K562 (cell line): ENCODE data around the gene MATCAP1. TPM values are rescaled to one million over a fixed set of nuclear protein-coding genes. Genes with fewer than 3 reads are reported as not detected.

Source experiments
- ATAC-seq: fragments of 200-7000 bp; cut with Tn5 transposase; 3 replicates; pipeline ENCODE4 v1.9.1; 2020; ENCODE audit warnings: moderate library complexity
- BruUV-seq: library from RNA; stranded (reverse); fragments of 400-500 nt; replicated peaks from 2 replicates; lab custom pipeline; 2021; lab: Mats Ljungman, UMichigan
- CTCF ChIA-PET: fragments of 300-600 bp; formaldehyde crosslinking; extraction: SDS; loops from one replicate; lab custom pipeline; 2021; ENCODE audit warnings: low intra/inter-chr PET ratio; lab: Yijun Ruan, JAX
- POLR2A ChIA-PET: fragments of 300-600, 350-650 bp; sonication (Branson Sonifier 250); formaldehyde crosslinking; extraction: SDS; loops from one replicate; lab custom pipeline; 2021; ENCODE audit warnings: antibody characterized with exemption, inconsistent platforms; lab: Yijun Ruan, JAX
- DNase-seq, 4 experiments: peaks; one replicate each; pipeline versions ENCODE4 v3.0.0 to v3.0.0-alpha.2; 2011 to 2018; ENCODE audit warnings: low spot score in 3 of 4, mixed read lengths in 3 of 4; ENCODE audit errors: extremely low read depth in 1 of 4
- FAIRE-seq: peaks from 2 replicates; lab custom pipeline; 2011; peaks lifted over from hg19 to GRCh38; lab: Jason Lieb, UNC
- H2AFZ ChIP-seq: 2 replicates; pipeline ENCODE4 v1.6.0; 2011; ENCODE audit warnings: low read depth, low read length, control low read depth, inconsistent platforms
- H3K27ac ChIP-seq: fragments of 200-600 bp; 3 replicates; pipeline ENCODE4 v1.8.0; 2011; ENCODE audit warnings: low read depth, mild to moderate bottlenecking, control low read depth, inconsistent platforms, low read length, moderate library complexity, mixed read lengths; ENCODE audit errors: extremely low read depth
- H3K27me3 ChIP-seq, 2 experiments: fragments of 300-600 bp in 1 of 2; 2 replicates in 1 of 2; 3 replicates in 1 of 2; pipeline versions ENCODE4 v1.6.0 to v1.8.0; 2011; ENCODE audit warnings: inconsistent platforms in 2 of 2, low read length in 2 of 2, mild to moderate bottlenecking in 1 of 2, mixed read lengths in 1 of 2, moderate library complexity in 1 of 2; ENCODE audit not compliant: control insufficient read depth in 2 of 2, insufficient read depth in 2 of 2
- H3K36me3 ChIP-seq: fragments of 300-600 bp; 3 replicates; pipeline ENCODE4 v1.8.0; 2011; ENCODE audit warnings: mild to moderate bottlenecking, low read length, inconsistent platforms; ENCODE audit not compliant: control insufficient read depth, insufficient read depth
- H3K4me1 ChIP-seq, 2 experiments: fragments of 200-600 bp in 1 of 2; replicated peaks in 1 of 2; 2 replicates in 1 of 2; 3 replicates in 1 of 2; pipeline versions ENCODE4 v1.5.1 to v1.8.0; 2011; ENCODE audit warnings: inconsistent platforms in 2 of 2, low read length in 2 of 2, mild to moderate bottlenecking in 1 of 2, mixed read lengths in 1 of 2, moderate library complexity in 1 of 2; ENCODE audit not compliant: control insufficient read depth in 2 of 2, insufficient read depth in 2 of 2
- H3K4me2 ChIP-seq: 2 replicates; pipeline ENCODE4 v1.6.1; 2011; ENCODE audit warnings: low read length, control low read depth, inconsistent platforms, mixed read lengths; ENCODE audit not compliant: insufficient read depth
- H3K4me3 ChIP-seq: fragments of 200-600 bp; sonication (generic), shearing (Covaris generic); 2 replicates; pipeline ENCODE4 v1.5.1; 2016; ENCODE audit warnings: control low read depth, inconsistent platforms
- H3K79me2 ChIP-seq: fragments of 200-600 bp; 3 replicates; pipeline ENCODE4 v1.8.0; 2011; ENCODE audit warnings: low read length, inconsistent platforms; ENCODE audit not compliant: control insufficient read depth, insufficient read depth
- H3K9ac ChIP-seq, 2 experiments: 2 replicates each; pipeline versions ENCODE4 v1.6.0 to v1.6.1; 2011; ENCODE audit warnings: low read depth in 2 of 2, low read length in 2 of 2, control low read depth in 1 of 2, inconsistent platforms in 1 of 2, mild to moderate bottlenecking in 1 of 2, mixed read lengths in 1 of 2; ENCODE audit not compliant: insufficient read depth in 1 of 2
- H3K9me1 ChIP-seq: one replicate; pipeline ENCODE4 v1.6.0; 2011; ENCODE audit warnings: inconsistent platforms, mild to moderate bottlenecking, low read length, moderate library complexity; ENCODE audit not compliant: control insufficient read depth, insufficient read depth
- H3K9me3 ChIP-seq: replicated peaks from 2 replicates; pipeline ENCODE4 v1.5.1; 2011; ENCODE audit warnings: low read depth, low read length, inconsistent platforms; ENCODE audit not compliant: control insufficient read depth, insufficient read depth
- H4K20me1 ChIP-seq: replicated peaks from 2 replicates; pipeline ENCODE4 v1.6.1; 2011; ENCODE audit warnings: low read length, inconsistent platforms, mixed read lengths; ENCODE audit not compliant: control insufficient read depth, insufficient read depth
- HDAC1 ChIP-seq, 2 experiments: fragments of 450-650 bp; IDR thresholded peaks; 2 replicates each; pipeline ENCODE4 v1.6.1; 2016 to 2017; ENCODE audit warnings: inconsistent platforms in 1 of 2, mild to moderate bottlenecking in 1 of 2, moderate library complexity in 1 of 2
- RBFOX2 ChIP-seq: fragments of 200-400 bp; formaldehyde crosslinking; IDR thresholded peaks from 2 replicates; pipeline ENCODE4 v1.6.1; 2017; ENCODE audit warnings: low read depth, mild to moderate bottlenecking, low read length, moderate library complexity
- SAFB ChIP-seq: fragments of 200-400 bp; formaldehyde crosslinking; IDR thresholded peaks from 2 replicates; pipeline ENCODE4 v1.6.1; 2017; ENCODE audit warnings: low read depth, low read length, borderline replicate concordance
- ZNF23 ChIP-seq: fragments of 250-450 bp; sonication (Bioruptor Pico); IDR thresholded peaks from 2 replicates; pipeline ENCODE4 v1.4.0; 2020; ENCODE audit warnings: mild to moderate bottlenecking
- ZNF232 ChIP-seq: sonication (generic); formaldehyde crosslinking; IDR thresholded peaks from 2 replicates; pipeline ENCODE4 v1.8.0; 2022; ENCODE audit warnings: mild to moderate bottlenecking, missing genetic modification reagents
- WGBS: fragments of 100-300 bp; shearing (Covaris generic); methylation state at CpG from one replicate; pipeline ENCODE4 v1.1.6; 2016; ENCODE audit warnings: low coverage, mixed read lengths; ENCODE audit not compliant: insufficient coverage; ENCODE audit errors: missing lambda C conversion rate; 5-methylcytosine and 5-hydroxymethylcytosine counted together
- in situ Hi-C: fragments of 300-500 bp; cut with MboI; formaldehyde crosslinking; loops from 4 replicates; pipeline ENCODE4 v1.15.0; 2018; ENCODE audit warnings: inconsistent platforms, mixed read lengths
- intact Hi-C: fragments of 100-400 bp; cut with micrococcal nuclease; formaldehyde crosslinking; loops from 2 replicates; pipeline ENCODE4 v1.14.2; 2022
- polyA plus RNA-seq, 8 experiments: library from polyadenylated mRNA; depleted of rRNA in 4 of 8; stranded (reverse) in 5 of 8; unstranded in 3 of 8; fragments of >200 nt; fragmentation: Nextera tagmentation in 2 of 8; fragmentation: Illumina TruSeq in 1 of 8; extraction: Ambion mirVana in 2 of 8; extraction: Trizol in 1 of 8; gene quantifications; 2 replicates each; pipeline versions ENCODE4 v1.2.1 to v1.2.3, GENCODE V29; 2011 to 2014; ENCODE audit warnings: inconsistent platforms in 1 of 8, missing spikeins in 1 of 8
- total RNA-seq, 7 experiments: library from RNA; depleted of rRNA in 6 of 7; stranded (reverse); fragments of >200 nt in 6 of 7; fragmentation: Illumina TruSeq in 2 of 7; extraction: Trizol in 2 of 7; gene quantifications; 2 replicates each; pipeline versions ENCODE4 v1.2.1 to v1.2.3, GENCODE V29; 2011 to 2021; ENCODE audit warnings: low replicate concordance in 1 of 7
- TF ChIP-seq, protein P1 (sequence below): fragments of 450-650 bp; IDR thresholded peaks from 2 replicates; pipeline ENCODE4 v1.6.1; 2016
- TF ChIP-seq, protein P2 (sequence below): fragments of 250-450 bp; sonication (Bioruptor Pico); IDR thresholded peaks from 2 replicates; pipeline ENCODE4 v1.8.0; 2022; ENCODE audit warnings: moderate library complexity, mild to moderate bottlenecking, inconsistent platforms

MATCAP1 gene
- total and polyA plus RNA-seq, 9 of the 15 experiments (the other 6 are each of a cell fraction or from before 2014, with no cell fraction given) = 3.4 to 20.5 (median 10.3) TPM

DNA sequence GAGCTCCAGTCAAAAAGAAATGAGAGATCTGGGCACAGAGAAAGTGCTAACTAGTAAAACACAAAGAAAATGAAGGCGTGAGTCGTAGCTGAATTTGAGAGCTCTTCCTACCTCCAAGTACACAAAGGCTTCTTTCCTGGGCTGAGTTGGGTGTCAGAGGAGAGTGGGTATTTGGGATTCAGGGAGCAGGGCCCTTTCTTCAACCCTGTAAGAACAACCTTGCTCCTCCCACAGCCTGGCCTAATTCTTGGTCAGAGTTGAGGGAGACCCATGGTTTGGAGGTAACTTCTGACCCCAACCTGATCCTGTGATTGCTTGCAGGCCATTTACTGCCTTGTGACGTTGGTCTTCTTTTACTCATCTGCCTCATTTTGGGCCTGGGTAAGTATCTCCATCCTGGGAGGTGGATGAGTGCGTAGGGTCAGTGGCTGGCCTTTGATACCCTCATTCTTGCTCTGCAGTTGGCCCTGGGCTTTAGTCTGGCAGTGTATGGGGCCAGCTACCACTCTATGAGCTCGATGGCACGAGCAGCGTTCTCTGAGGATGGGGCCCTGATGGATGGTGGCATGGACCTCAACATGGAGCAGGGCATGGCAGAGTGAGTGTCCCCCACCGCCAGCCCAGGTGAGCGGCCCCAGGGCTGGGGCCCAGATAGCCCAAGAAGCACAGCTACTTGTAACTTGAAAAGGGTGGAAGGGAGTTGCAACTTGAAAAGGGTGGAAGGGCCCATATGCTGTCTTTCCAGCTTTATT, 44.4 kb upstream of the MATCAP1 start (continued):
- TF ChIP-seq, protein P1, sequence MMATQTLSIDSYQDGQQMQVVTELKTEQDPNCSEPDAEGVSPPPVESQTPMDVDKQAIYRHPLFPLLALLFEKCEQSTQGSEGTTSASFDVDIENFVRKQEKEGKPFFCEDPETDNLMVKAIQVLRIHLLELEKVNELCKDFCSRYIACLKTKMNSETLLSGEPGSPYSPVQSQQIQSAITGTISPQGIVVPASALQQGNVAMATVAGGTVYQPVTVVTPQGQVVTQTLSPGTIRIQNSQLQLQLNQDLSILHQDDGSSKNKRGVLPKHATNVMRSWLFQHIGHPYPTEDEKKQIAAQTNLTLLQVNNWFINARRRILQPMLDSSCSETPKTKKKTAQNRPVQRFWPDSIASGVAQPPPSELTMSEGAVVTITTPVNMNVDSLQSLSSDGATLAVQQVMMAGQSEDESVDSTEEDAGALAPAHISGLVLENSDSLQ = no peak
- TF ChIP-seq RBFOX2 = 0 out of 2 replicates have a peak, but pooled peaks have one; percentile 26
- no peak for TF ChIP-seq SAFB
- TF ChIP-seq, protein P2, sequence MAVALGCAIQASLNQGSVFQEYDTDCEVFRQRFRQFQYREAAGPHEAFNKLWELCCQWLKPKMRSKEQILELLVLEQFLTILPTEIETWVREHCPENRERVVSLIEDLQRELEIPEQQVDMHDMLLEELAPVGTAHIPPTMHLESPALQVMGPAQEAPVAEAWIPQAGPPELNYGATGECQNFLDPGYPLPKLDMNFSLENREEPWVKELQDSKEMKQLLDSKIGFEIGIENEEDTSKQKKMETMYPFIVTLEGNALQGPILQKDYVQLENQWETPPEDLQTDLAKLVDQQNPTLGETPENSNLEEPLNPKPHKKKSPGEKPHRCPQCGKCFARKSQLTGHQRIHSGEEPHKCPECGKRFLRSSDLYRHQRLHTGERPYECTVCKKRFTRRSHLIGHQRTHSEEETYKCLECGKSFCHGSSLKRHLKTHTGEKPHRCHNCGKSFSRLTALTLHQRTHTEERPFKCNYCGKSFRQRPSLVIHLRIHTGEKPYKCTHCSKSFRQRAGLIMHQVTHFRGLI (CRISPR knock-in tag) = no peak
- no peak for TF ChIP-seq HDAC1 (IDR thresholded peaks at IDR 0.05)
- no peak for TF ChIP-seq ZNF23 (CRISPR knock-in tag)
- TF ChIP-seq, all 486 proteins: peak for 5

DNA sequence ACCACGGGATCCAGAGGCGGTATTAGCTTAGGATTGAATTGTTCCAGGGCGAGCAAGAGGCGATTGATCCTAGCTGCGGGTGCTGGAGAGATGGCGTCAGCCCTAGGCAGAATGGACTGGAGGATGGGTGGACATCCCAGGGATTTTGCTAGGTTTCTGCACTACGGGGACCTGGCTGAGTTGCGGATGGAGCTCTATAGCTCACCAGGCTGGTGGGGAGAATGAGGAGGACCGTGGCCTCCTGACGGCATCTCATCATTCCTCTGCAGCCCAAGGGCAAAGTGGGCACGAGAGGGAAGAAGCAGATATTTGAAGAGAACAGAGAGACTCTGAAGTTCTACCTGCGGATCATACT, 43.8 kb upstream of the MATCAP1 start:
- Histone ChIP-seq H3K36me3 (peaks cover 53% of the 10 kb centered on the region; the same call in 2 of the 3 replicates), H3K9me3 (no peaks in the 10 kb centered on the region), H3K9ac (peak overlapping the region; percentile 94 to 97), H3K4me2 (peak overlapping the region; percentile 100), H3K9me1 (no peaks in the 10 kb centered on the region), H3K79me2 (peaks cover 21% of the 10 kb centered on the region), H4K20me1 (no peaks in the 10 kb centered on the region), H3K4me3 (peak overlapping the region; percentile 98), H2AFZ (peak overlapping the region; percentile 85; the same call in 1 of the 2 replicates), H3K4me1 (peaks cover 18 to 20% of the 10 kb centered on the region in 2 experiments), H3K27me3 (no peaks in the 10 kb centered on the region), H3K27ac (peak overlapping the region; percentile 74)
- CTCF ChIA-PET = no interaction called here
- in situ Hi-C loops = no loop called here
- no TSS peak for BruUV-seq
- POLR2A ChIA-PET = interaction anchor here (1.0 to 2.8 kb wide), 8 partner anchors 8 to 37 kb away, joined by 3 to 31 read pairs (median 6); no protein-coding TSS in a partner anchor
- no peak for TF ChIP-seq ZNF232 (CRISPR knock-in tag)
- intact Hi-C loops = loop anchor here (5.0 kb wide), 1 partner anchor 35 kb away; the partner anchor contains the start of genes E2F4 and EXOC3L1
- FAIRE-seq = no peak
- 3% methylated on average over 12 of the region's 12 CpGs for WGBS
- no peak for ATAC-seq
- no peak for DNase-seq
